Raji (cell line): Measurements from ENCODE around the gene FES.

ENCODE experiments used
- POLR2A ChIP-seq: IDR thresholded peaks from 2 replicates; pipeline ENCODE4 v1.6.1; 2011; ENCODE audit warnings: low read depth, low read length, control low read depth; ENCODE audit not compliant: insufficient read depth

FES gene

DNA sequence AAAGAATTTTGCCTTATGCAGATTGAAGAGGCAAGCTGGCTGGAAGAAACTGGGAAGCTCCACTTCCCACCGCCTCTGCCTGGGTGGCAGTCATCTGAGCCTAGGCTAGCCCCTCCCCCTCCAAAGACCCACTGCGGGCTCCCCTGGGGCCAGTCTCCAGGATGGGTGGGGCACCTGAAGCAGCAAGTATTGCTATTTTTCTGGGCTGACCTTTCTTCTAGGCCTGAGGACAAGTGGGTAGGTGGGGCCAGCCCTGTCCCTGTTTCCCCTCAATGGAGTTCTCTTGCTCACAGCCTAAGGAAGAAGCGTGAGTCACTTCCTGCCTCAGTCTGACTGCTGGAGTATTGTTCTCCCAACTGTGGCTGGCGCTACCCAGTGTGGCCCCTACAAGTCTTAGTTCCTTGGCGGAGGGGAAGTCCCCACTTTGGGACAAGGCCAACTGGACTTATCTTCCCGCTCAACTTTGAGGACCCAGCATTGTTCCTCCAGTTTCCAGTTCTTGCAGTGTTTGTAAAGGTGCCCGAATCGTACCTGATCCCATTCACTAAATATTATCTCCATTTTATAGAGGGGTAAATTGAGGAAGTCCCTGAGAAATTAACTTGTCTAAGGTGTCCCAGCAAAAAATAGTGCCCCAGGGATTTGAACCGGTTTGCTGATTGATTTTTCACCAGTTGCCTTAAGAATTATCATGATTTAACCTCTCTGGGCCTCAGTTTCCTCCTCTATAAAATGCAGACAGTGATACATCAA lies 14.5 kb upstream of the FES start:
- TF ChIP-seq POLR2A: no peak

GRCh38 chr15:90870354-90871138 lies 13.8 kb upstream of the FES start:
- no peak for TF ChIP-seq POLR2A

GRCh38 chr15:90871139-90871715 lies 13.1 kb upstream of the FES start:
- no peak for TF ChIP-seq POLR2A

DNA sequence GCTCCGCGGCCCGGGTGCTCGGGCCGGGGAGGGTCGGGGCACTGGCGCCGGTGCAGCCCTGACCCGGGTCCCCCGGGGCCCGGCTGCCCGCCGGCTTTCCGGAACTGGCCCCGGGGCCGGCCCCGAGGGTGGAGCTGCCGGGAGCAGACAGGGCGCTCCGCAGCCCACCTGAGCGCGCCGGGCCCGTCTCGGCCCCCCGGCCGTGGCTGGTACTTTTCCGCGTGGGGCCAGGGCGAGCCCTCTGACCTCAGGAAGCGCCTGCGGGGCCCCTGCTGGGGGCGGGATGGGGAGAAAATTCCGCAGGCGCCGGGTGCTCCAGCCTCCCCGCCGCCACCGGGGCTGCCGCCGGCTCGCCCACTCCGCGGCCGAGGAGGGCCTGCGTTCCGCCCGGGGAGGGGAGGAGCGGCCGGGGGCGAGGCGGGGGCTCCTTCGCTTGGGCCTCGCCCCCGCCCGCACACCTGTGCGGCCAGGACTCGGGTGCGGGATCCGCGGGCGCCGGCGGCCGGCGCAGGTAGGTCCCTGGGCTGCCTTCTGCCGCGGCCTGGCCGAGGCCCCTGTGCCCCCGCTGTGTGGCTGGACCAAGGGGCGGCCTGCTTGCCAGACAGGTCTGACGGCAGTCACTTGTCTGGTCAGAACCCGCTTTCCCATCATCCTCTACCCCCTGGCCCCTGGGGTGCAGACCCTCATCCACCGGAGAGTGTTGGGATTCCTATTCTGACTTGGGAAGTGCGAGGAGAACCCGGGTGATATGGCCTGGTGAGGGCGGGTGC lies 12.4 kb upstream of the FES start:
- no peak for TF ChIP-seq POLR2A

DNA sequence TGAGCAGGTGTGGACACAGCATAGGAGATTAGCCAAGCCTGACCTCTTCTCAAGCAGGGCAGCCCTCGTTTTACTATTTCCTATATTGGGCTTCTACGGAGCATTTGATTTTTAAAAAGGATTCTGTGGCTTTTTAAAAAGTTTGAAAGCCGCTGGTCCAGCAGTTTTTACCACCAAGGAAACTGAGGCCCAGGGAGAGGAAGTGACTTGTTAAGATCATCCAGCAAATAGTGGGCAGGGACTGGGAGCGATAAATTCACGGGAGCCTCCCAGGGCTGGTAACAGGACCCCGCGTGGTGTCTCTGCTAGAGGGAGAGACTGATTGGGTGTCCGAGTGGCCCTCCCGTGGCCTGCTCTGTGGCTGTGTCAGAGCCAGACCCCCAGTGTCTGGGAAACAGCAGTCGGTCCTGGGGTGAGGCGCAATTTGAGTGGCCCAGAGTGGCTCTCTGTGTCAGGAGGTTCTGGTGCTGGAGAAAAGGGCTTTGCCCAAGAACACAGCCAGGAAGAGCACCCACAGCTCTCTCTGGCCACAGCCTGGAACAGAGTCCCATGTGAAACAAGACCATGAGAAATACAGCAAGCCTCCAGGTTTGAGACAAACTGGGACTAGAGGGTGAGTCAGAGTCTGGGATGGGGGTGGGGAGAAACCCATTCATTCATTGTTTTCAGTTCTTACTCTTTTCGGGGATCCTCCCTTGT lies 11.7 kb upstream of the FES start:
- TF ChIP-seq POLR2A: no peak

- no peak for TF ChIP-seq POLR2A
Observed at GRCh38 chr15:90873488-90873997, 10.8 kb upstream of the FES start.

DNA sequence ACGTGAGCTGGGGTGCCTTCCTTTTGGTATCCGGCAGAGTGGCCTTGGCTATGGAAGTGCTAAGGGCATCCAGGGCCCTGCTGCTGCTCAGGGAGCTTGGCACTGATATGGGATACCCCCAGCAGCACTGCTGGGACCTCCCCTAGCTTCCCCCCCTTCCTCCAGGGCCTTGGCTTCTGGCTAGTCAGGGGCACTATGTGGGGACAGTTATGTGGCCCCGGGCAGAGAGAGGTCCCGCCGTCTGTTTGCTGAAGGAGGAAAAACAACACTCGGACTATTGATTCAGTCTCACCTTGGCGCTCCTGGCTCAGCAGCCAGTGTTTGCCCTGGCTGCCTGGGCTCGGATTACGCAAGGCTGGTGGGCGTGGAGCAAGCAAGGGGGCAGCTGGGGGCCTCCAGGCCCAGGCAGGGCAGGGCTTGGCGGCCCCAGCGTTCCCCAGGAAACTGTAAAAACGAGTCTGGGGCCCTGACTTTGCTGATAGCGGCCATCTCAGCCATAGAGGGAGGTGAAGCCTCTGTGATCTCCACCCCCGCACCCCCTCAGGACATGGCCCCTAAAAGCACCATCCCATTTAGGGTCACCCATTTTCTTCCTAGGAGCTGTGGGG lies 10.2 kb upstream of the FES start:
- no peak for TF ChIP-seq POLR2A

DNA sequence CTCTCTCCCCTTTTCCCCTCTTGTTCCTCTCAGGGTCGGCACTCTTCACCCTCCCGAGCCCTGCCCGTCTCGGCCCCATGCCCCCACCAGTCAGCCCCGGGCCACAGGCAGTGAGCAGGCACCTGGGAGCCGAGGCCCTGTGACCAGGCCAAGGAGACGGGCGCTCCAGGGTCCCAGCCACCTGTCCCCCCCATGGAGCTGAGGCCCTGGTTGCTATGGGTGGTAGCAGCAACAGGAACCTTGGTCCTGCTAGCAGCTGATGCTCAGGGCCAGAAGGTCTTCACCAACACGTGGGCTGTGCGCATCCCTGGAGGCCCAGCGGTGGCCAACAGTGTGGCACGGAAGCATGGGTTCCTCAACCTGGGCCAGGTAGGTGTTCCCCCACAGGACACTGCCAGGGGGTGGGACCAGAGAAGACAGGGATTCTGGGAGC lies 8.7 kb upstream of the FES start:
- no peak for TF ChIP-seq POLR2A

DNA sequence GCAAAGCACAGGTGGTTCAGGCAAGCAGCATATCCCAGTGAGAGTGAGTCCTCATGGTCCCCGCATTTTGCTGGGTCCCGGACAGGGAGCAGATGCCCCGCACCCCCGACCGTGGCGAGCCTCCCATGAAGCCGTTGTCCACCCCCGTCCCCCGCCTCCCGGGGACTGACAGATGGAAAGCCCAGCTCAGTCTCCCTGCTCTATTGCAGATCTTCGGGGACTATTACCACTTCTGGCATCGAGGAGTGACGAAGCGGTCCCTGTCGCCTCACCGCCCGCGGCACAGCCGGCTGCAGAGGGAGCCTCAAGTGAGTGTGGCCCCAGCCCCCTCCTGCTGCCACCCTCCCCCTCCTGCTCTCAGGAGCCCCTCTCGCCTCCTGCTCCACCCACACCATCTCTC lies 8.3 kb upstream of the FES start:
- no peak for TF ChIP-seq POLR2A

DNA sequence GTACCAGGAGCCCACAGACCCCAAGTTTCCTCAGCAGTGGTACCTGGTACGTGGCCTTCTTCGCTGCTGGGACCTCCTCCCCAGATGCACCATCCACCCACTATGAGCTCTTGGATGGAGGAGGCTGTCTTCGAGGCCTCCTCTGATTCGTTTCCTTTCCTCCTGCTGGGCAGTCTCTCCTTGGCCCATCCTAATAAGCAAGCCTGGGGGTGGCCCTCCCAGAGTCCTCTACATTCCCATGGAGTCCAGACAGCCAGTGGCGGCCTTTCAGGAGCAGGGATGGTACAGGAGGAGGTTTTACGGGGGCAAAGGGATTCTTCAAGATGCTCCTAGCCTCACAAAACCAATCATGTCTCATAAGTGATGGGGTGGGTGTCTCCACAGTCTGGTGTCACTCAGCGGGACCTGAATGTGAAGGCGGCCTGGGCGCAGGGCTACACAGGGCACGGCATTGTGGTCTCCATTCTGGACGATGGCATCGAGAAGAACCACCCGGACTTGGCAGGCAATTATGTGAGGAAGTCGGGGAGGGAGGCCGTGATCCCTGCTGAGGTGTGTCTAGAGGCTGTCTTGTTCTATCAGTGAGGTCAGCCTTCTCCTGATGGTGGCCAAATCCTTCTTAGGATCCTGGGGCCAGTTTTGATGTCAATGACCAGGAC lies 7.7 kb upstream of the FES start:
- TF ChIP-seq POLR2A: no peak

DNA sequence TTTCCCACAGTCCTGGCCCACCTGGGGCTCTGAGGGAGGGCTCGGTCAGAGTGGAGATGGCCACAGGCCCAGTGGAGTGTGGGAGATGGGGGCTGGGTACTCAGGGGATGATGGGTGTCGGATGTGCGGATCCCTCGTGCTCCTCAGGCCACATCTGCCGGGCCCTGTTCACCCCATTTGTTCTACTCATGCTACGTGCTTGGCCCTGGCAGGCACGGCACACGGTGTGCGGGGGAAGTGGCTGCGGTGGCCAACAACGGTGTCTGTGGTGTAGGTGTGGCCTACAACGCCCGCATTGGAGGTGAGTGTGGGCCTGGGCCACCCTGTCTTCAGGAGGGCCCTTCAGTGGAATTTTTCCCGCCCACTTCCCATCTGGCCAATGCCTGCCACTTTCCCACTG lies 7.0 kb upstream of the FES start:
- TF ChIP-seq POLR2A: no peak

DNA sequence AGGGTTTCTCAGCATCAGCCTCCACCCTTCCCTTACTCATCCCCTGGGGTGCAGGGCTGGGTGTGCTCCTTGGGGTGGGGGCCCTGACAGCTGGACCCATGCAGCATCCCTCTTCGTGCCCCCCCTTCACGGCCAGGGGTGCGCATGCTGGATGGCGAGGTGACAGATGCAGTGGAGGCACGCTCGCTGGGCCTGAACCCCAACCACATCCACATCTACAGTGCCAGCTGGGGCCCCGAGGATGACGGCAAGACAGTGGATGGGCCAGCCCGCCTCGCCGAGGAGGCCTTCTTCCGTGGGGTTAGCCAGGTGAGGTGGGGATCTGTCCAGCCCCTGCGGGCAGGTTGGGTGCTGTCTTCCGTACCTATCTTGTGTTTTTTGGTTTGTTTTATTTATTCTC lies 6.3 kb upstream of the FES start:
- TF ChIP-seq POLR2A: no peak

DNA sequence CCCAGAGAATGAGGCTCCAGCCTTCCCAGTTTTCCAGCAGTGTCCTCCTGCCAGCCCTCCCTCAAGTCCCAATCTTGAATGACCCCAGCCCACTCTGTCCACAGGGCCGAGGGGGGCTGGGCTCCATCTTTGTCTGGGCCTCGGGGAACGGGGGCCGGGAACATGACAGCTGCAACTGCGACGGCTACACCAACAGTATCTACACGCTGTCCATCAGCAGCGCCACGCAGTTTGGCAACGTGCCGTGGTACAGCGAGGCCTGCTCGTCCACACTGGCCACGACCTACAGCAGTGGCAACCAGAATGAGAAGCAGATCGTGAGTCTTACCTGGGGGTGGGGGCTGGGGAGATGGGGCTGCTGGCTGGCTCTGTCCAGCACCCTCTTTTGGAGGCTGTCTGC lies 5.6 kb upstream of the FES start:
- no peak for TF ChIP-seq POLR2A
